HFFc6 (cell line): Measurements from ENCODE around the gene MAD1L1. TPM values are rescaled to one million over a fixed set of nuclear protein-coding genes. Genes with fewer than 3 reads are reported as not detected.
A peak's percentile ranks its signal among the peaks of the same experiment; 100 is the strongest.

Experiments
- DNase-seq: peaks from one replicate; pipeline ENCODE4 v3.0.0-alpha.2; 2018
- H3K27ac Mint-ChIP-seq: 2 replicates; pipeline ENCODE4 v1.8.0; 2020; ENCODE audit warnings: mild to moderate bottlenecking, mixed read lengths
- H3K27me3 Mint-ChIP-seq: 2 replicates; pipeline ENCODE4 v1.8.0; 2021; ENCODE audit warnings: mild to moderate bottlenecking, moderate library complexity, mixed read lengths; ENCODE audit not compliant: insufficient read depth
- H3K36me3 Mint-ChIP-seq: 2 replicates; pipeline ENCODE4 v1.8.0; 2021; ENCODE audit warnings: low read depth, mixed read lengths
- H3K4me1 Mint-ChIP-seq: 2 replicates; pipeline ENCODE4 v1.8.0; 2020; ENCODE audit warnings: low read depth, mixed read lengths
- H3K4me3 Mint-ChIP-seq: 2 replicates; pipeline ENCODE4 v1.8.0; 2020; ENCODE audit warnings: mild to moderate bottlenecking, moderate library complexity, mixed read lengths
- H3K9me3 Mint-ChIP-seq: 2 replicates; pipeline ENCODE4 v1.8.0; 2020; ENCODE audit warnings: mild to moderate bottlenecking, mixed read lengths
- total RNA-seq, 6 experiments: library from RNA; stranded (reverse); fragmentation: NEBNext Ultra II Directional; extraction: Animal tissue kit (Norgen Biotek cat#: 25700); gene quantifications; 2 replicates in 1 of 6; 3 replicates in 5 of 6; pipeline ENCODE4 v1.2.3, GENCODE V29; 2021
- TF ChIP-seq, protein P1 (sequence below): fragments of 200-600 bp; sonication (generic); IDR thresholded peaks from 2 replicates; pipeline ENCODE4 v1.5.0; 2021; ENCODE audit warnings: antibody characterized with exemption, mild to moderate bottlenecking

MAD1L1 gene
- total RNA-seq, 6 experiments from 2014 or later = 34.6 to 44.8 (median 40.2) TPM

DNA sequence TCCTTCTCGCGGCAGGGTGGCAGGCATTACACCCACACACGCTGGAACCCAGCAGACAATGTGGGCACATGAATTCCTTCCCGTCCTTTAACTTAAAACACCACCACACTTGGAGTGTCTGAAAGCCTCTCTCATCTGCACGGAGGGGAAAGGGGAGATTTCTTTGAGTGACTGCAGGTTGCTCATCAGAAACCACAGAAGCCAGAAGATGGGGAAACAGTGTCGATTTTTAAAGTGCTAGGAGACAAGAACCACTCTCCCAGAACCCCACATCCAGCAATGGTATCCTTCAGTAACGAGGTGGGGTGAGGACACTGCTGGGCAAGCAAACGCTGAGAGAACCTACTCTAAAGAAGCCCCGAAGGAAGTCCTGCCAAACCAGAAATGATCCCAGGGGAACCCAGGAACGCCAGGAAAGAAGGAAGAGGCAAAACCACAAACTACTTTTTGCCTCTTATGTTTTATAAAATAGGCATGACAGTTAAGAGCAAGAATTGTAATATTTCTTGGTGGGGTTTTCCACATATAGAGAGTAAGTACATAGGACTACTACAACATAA lies 308.4 kb downstream of the MAD1L1 start:
- TF ChIP-seq, protein P1, sequence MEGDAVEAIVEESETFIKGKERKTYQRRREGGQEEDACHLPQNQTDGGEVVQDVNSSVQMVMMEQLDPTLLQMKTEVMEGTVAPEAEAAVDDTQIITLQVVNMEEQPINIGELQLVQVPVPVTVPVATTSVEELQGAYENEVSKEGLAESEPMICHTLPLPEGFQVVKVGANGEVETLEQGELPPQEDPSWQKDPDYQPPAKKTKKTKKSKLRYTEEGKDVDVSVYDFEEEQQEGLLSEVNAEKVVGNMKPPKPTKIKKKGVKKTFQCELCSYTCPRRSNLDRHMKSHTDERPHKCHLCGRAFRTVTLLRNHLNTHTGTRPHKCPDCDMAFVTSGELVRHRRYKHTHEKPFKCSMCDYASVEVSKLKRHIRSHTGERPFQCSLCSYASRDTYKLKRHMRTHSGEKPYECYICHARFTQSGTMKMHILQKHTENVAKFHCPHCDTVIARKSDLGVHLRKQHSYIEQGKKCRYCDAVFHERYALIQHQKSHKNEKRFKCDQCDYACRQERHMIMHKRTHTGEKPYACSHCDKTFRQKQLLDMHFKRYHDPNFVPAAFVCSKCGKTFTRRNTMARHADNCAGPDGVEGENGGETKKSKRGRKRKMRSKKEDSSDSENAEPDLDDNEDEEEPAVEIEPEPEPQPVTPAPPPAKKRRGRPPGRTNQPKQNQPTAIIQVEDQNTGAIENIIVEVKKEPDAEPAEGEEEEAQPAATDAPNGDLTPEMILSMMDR = no peak
- H3K4me3 Mint-ChIP-seq = no peak overlapping the region
- H3K36me3 Mint-ChIP-seq = no peaks in the 10 kb centered on the region
- no peak for DNase-seq
- H3K27me3 Mint-ChIP-seq = peaks cover 6% of the 10 kb centered on the region
- no peak overlapping the region for H3K27ac Mint-ChIP-seq
- H3K9me3 Mint-ChIP-seq = no peaks in the 10 kb centered on the region
- peaks cover 32% of the 10 kb centered on the region for H3K4me1 Mint-ChIP-seq

DNA sequence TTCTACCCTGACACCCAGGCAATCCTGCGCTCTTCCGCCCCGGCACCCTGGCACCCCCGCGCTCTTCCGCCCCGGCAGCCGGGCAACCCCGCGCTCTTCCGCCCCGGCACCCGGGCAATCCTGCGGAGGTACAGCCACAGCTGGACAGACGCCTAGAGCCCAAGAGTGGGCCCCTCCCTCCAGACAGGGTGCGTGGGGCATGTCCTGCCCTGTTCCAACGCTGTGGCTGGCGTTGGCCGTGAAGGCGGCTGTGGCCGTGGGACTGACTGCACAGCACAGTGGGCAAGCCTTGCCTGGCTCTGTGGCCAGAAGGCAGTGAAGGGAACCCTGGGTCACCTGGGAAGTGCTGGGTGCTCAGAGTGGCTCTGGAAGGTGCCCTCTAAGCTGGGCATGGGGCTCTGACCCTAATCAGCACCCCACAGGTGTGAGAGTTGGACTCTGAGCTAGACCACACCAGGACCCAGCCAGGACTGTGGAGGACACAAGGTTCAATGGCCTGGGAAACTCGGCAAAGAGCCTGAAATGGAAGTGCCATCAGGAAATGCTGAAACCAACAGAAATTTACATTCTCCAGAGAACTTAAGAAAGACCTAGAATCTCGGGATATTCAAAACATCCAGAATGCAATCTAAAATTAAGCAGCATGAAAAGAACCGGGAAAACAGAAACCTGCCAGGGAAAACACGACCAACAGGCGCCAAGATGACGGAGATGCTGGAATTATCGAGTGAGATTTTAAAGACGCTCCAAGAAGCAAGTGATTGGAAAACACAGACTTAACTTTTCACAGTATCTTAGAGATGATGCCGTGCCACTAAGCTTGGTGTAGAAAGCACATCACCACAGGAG lies 309.1 kb downstream of the MAD1L1 start:
- TF ChIP-seq, protein P1 = no peak
- Mint-ChIP-seq H3K4me3 (no peak overlapping the region), H3K27ac (no peak overlapping the region), H3K9me3 (no peaks in the 10 kb centered on the region), H3K36me3 (no peaks in the 10 kb centered on the region), H3K4me1 (peaks cover 32% of the 10 kb centered on the region), H3K27me3 (peaks cover 6% of the 10 kb centered on the region)
- no peak for DNase-seq

DNA sequence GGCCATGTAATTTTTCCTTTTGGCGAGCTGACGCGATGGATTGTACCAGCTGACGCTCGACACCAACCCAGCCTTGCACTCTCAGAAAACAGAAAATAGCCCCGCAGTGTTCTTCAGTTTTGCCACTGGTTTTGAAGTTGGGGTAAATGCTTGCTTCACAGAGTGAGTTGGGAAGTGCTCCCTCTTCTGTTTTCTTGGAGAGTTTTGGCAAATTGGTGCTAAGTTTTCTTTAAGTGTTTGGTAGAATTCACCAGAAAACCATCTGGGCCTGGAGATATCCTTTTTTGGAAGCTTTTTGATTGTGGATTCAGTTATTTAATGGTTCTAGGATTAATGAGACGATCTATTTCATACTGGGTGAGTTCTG lies 309.9 kb downstream of the MAD1L1 start:
- H3K4me3 Mint-ChIP-seq = peak overlapping the region; percentile 82; the same call in 1 of the 2 replicates
- H3K9me3 Mint-ChIP-seq = no peaks in the 10 kb centered on the region
- H3K27me3 Mint-ChIP-seq = peaks cover 6% of the 10 kb centered on the region
- H3K27ac Mint-ChIP-seq = no peak overlapping the region
- peak; percentile 32 for DNase-seq
- peaks cover 32% of the 10 kb centered on the region for H3K4me1 Mint-ChIP-seq
- H3K36me3 Mint-ChIP-seq = no peaks in the 10 kb centered on the region
- TF ChIP-seq, protein P1 = peak; percentile 72

GRCh38 chr7:1922071-1922869 lies 310.5 kb downstream of the MAD1L1 start:
- peak overlapping the region; percentile 46; the same call in 1 of the 2 replicates for H3K27ac Mint-ChIP-seq
- H3K4me1 Mint-ChIP-seq = peaks cover 32% of the 10 kb centered on the region
- no peaks in the 10 kb centered on the region for H3K9me3 Mint-ChIP-seq
- no peaks in the 10 kb centered on the region for H3K36me3 Mint-ChIP-seq
- H3K4me3 Mint-ChIP-seq = peak overlapping the region; percentile 82
- TF ChIP-seq, protein P1 = no peak
- peaks cover 6% of the 10 kb centered on the region for H3K27me3 Mint-ChIP-seq
- DNase-seq = peak; percentile 34

- TF ChIP-seq, protein P1 = no peak
- Mint-ChIP-seq H3K36me3 (no peaks in the 10 kb centered on the region), H3K4me3 (no peak overlapping the region), H3K27me3 (peaks cover 6% of the 10 kb centered on the region), H3K27ac (no peak overlapping the region; the same call in 1 of the 2 replicates), H3K4me1 (peaks cover 32% of the 10 kb centered on the region), H3K9me3 (no peaks in the 10 kb centered on the region)
- DNase-seq = no peak
These were observed 311.9 kb downstream of the MAD1L1 start for GRCh38 chr7:1920881-1921280.
